H9 (cell line): ENCODE measurements around the gene IMP3. TPM values are rescaled to one million over a fixed set of nuclear protein-coding genes. Genes with fewer than 3 reads are reported as not detected.

ENCODE experiments used
- DNase-seq: peaks from one replicate; pipeline ENCODE4 v3.0.0-alpha.2; 2017
- H2AFZ ChIP-seq: one replicate; pipeline ENCODE4 v1.6.1; 2013; ENCODE audit warnings: mild to moderate bottlenecking, low read length, control low read depth, moderate library complexity
- H2AK5ac ChIP-seq: 2 replicates; pipeline ENCODE4 v1.6.1; 2013; ENCODE audit warnings: low read length, control low read depth, mixed read lengths; ENCODE audit not compliant: insufficient read length
- H2BK120ac ChIP-seq: one replicate; pipeline ENCODE4 v1.6.1; 2013; ENCODE audit warnings: low read depth, mild to moderate bottlenecking, low read length, control low read depth, inconsistent platforms; ENCODE audit not compliant: poor library complexity, severe bottlenecking
- H2BK12ac ChIP-seq: 2 replicates; pipeline ENCODE4 v1.6.1; 2013; ENCODE audit warnings: low read length, control low read depth, mixed read lengths, low read depth; ENCODE audit not compliant: insufficient read length
- H2BK15ac ChIP-seq: 2 replicates; pipeline ENCODE4 v1.6.1; 2013; ENCODE audit warnings: low read depth, low read length, control low read depth
- H2BK20ac ChIP-seq: one replicate; pipeline ENCODE4 v1.6.1; 2013; ENCODE audit warnings: low read depth, mild to moderate bottlenecking, low read length, control low read depth, inconsistent platforms; ENCODE audit not compliant: poor library complexity, severe bottlenecking
- H2BK5ac ChIP-seq: 2 replicates; pipeline ENCODE4 v1.6.1; 2013; ENCODE audit warnings: low read length, control low read depth, mixed read lengths; ENCODE audit not compliant: insufficient read length
- H3K14ac ChIP-seq: 2 replicates; pipeline ENCODE4 v1.6.1; 2013; ENCODE audit warnings: low read length, control low read depth; ENCODE audit not compliant: insufficient read depth
- H3K18ac ChIP-seq: 2 replicates; pipeline ENCODE4 v1.6.1; 2013; ENCODE audit warnings: low read depth, mild to moderate bottlenecking, mixed read lengths, low read length, control low read depth; ENCODE audit not compliant: insufficient read length
- H3K23ac ChIP-seq: 2 replicates; pipeline ENCODE4 v1.6.1; 2013; ENCODE audit warnings: low read length, control low read depth, mixed read lengths, low read depth; ENCODE audit not compliant: insufficient read length
- H3K23me2 ChIP-seq: 2 replicates; pipeline ENCODE4 v1.6.1; 2013; ENCODE audit warnings: low read depth, mild to moderate bottlenecking, mixed read lengths, low read length, control low read depth; ENCODE audit not compliant: insufficient read length, poor library complexity, severe bottlenecking
- H3K27ac ChIP-seq: 2 replicates; pipeline ENCODE4 v1.5.1; 2013; ENCODE audit warnings: low read length, control low read depth, mixed read lengths, low read depth; ENCODE audit not compliant: insufficient read length
- H3K27me3 ChIP-seq: 2 replicates; pipeline ENCODE4 v1.6.1; 2013; ENCODE audit warnings: low read length, control low read depth, inconsistent platforms; ENCODE audit not compliant: insufficient read depth
- H3K4ac ChIP-seq: 2 replicates; pipeline ENCODE4 v1.6.1; 2013; ENCODE audit warnings: low read depth, mild to moderate bottlenecking, control low read depth, inconsistent platforms, low read length, moderate library complexity
- H3K4me1 ChIP-seq: 2 replicates; pipeline ENCODE4 v1.6.1; 2013; ENCODE audit warnings: low read length, control low read depth, inconsistent platforms; ENCODE audit not compliant: insufficient read depth
- H3K4me2 ChIP-seq: 2 replicates; pipeline ENCODE4 v1.6.1; 2013; ENCODE audit warnings: low read length, control low read depth, mixed read lengths; ENCODE audit not compliant: insufficient read length, insufficient read depth
- H3K56ac ChIP-seq: 2 replicates; pipeline ENCODE4 v1.6.1; 2013; ENCODE audit warnings: low read depth, mild to moderate bottlenecking, mixed read lengths, low read length, control low read depth; ENCODE audit not compliant: insufficient read length
- H3K79me1 ChIP-seq: 2 replicates; pipeline ENCODE4 v1.6.1; 2013; ENCODE audit warnings: low read depth, mild to moderate bottlenecking, moderate library complexity, low read length, control low read depth, inconsistent platforms; ENCODE audit not compliant: insufficient read depth, poor library complexity, severe bottlenecking
- H3K79me2 ChIP-seq: 2 replicates; pipeline ENCODE4 v1.6.1; 2013; ENCODE audit warnings: low read length, control low read depth, inconsistent platforms; ENCODE audit not compliant: insufficient read depth
- H3K9ac ChIP-seq: 2 replicates; pipeline ENCODE4 v1.6.1; 2013; ENCODE audit warnings: low read length, control low read depth, mixed read lengths; ENCODE audit not compliant: insufficient read length; ENCODE audit errors: extremely low read depth
- H3K9me3 ChIP-seq: one replicate; pipeline ENCODE4 v1.6.1; 2013; ENCODE audit warnings: low read depth, low read length, inconsistent platforms; ENCODE audit not compliant: control insufficient read depth
- H3T11ph ChIP-seq: one replicate; pipeline ENCODE4 v1.6.1; 2013; ENCODE audit warnings: mild to moderate bottlenecking, low read length, control low read depth, inconsistent platforms
- H4K20me1 ChIP-seq: one replicate; pipeline ENCODE4 v1.6.1; 2013; ENCODE audit not compliant: control insufficient read depth, insufficient read length, insufficient read depth
- H4K5ac ChIP-seq: 2 replicates; pipeline ENCODE4 v1.6.1; 2013; ENCODE audit warnings: low read depth, mild to moderate bottlenecking, mixed read lengths, low read length, control low read depth; ENCODE audit not compliant: insufficient read length
- H4K8ac ChIP-seq: replicated peaks from 2 replicates; pipeline ENCODE4 v1.6.1; 2013; ENCODE audit warnings: low read length, control low read depth, mixed read lengths, low read depth; ENCODE audit not compliant: insufficient read length
- H4K91ac ChIP-seq: 2 replicates; pipeline ENCODE4 v1.6.1; 2013; ENCODE audit warnings: low read depth, mild to moderate bottlenecking, moderate library complexity, mixed read lengths, low read length, control low read depth; ENCODE audit not compliant: insufficient read length
- H3K27ac Mint-ChIP-seq, 3 experiments: 2 replicates in 2 of 3; 3 replicates in 1 of 3; pipeline ENCODE4 v1.8.0; 2020 to 2021; ENCODE audit warnings: mixed read lengths in 3 of 3, mild to moderate bottlenecking in 1 of 3, moderate library complexity in 1 of 3
- H3K27me3 Mint-ChIP-seq: 2 replicates; pipeline ENCODE4 v1.8.0; 2021; ENCODE audit warnings: low read depth, mild to moderate bottlenecking, moderate library complexity, mixed read lengths
- H3K36me3 Mint-ChIP-seq, 3 experiments: 2 replicates in 2 of 3; 3 replicates in 1 of 3; pipeline ENCODE4 v1.8.0; 2020 to 2021; ENCODE audit warnings: low read depth in 3 of 3, mixed read lengths in 3 of 3; ENCODE audit not compliant: insufficient read depth in 1 of 3
- H3K4me1 Mint-ChIP-seq, 2 experiments: 2 replicates each; pipeline ENCODE4 v1.8.0; 2020; ENCODE audit warnings: mixed read lengths in 2 of 2
- H3K4me3 Mint-ChIP-seq, 2 experiments: 2 replicates in 1 of 2; 3 replicates in 1 of 2; pipeline ENCODE4 v1.8.0; 2020 to 2021; ENCODE audit warnings: mild to moderate bottlenecking in 2 of 2, mixed read lengths in 2 of 2, moderate library complexity in 1 of 2
- H3K9me3 Mint-ChIP-seq, 2 experiments: 2 replicates in 1 of 2; 3 replicates in 1 of 2; pipeline ENCODE4 v1.8.0; 2020; ENCODE audit warnings: mild to moderate bottlenecking in 2 of 2, mixed read lengths in 2 of 2, moderate library complexity in 1 of 2
- CTCF ChIP-seq: fragments of 200-600 bp; sonication (generic); conservative IDR thresholded peaks from 3 replicates; pipeline ENCODE4 v1.8.0; 2021; ENCODE audit warnings: antibody characterized with exemption, mild to moderate bottlenecking
- WGBS: extraction: QIAGEN DNeasy Blood & Tissue Kit; methylation state at CpG from one replicate; pipeline ENCODE4 v1.1.7; 2013; ENCODE audit warnings: missing lambda C conversion rate, low lambda C conversion rate, mixed read lengths; ENCODE audit not compliant: insufficient read length; ENCODE audit errors: extremely low coverage; 5-methylcytosine and 5-hydroxymethylcytosine counted together
- total RNA-seq: library from RNA; stranded (reverse); gene quantifications from 2 replicates; pipeline ENCODE4 v1.2.1, GENCODE V29; 2021

IMP3 gene
- total RNA-seq, 1 experiment from 2014 or later, result 97.9 TPM

GRCh38 chr15:75640483-75641178 is 607 bp upstream of the IMP3 start:
- DNase-seq, result no peak
- H3K56ac ChIP-seq, result no peak overlapping the region
- H3K27me3 ChIP-seq, result no peaks in the 10 kb centered on the region
- peak overlapping the region; percentile 75 for H3K27ac ChIP-seq
- peak overlapping the region; percentile 55 for H3K18ac ChIP-seq
- no peaks in the 10 kb centered on the region for H4K20me1 ChIP-seq
- no peak overlapping the region for H4K5ac ChIP-seq
- H3K9me3 ChIP-seq, result no peaks in the 10 kb centered on the region
- Mint-ChIP-seq H3K4me1 (peaks cover 21 to 32% of the 10 kb centered on the region in 2 experiments), H3K36me3 (peaks cover 0 to 10% (median 3%) of the 10 kb centered on the region in 3 experiments; a peak in 3 of 7 replicates), H3K4me3 (peak overlapping the region; percentile 92 to 93), H3K27ac (peak overlapping the region; percentile 83 to 92 (median 90)), H3K27me3 (peaks cover 9% of the 10 kb centered on the region), H3K9me3 (no peaks in the 10 kb centered on the region)
- H3K4me1 ChIP-seq, result no peaks in the 10 kb centered on the region
- no peak overlapping the region for H2BK120ac ChIP-seq
- WGBS, result no CpG with 5 or more reads among the region's 17 CpGs
- no peak overlapping the region for H3K23ac ChIP-seq
- H3K79me1 ChIP-seq, result peaks cover 9% of the 10 kb centered on the region
- peak overlapping the region; percentile 73 for H3K9ac ChIP-seq
- H3K14ac ChIP-seq, result peak overlapping the region; percentile 70; the same call in 1 of the 2 replicates
- H3K4ac ChIP-seq, result no peak overlapping the region
- H3K23me2 ChIP-seq, result peaks cover 15% of the 10 kb centered on the region
- H3K79me2 ChIP-seq, result peaks cover 20% of the 10 kb centered on the region; the same call in 1 of the 2 replicates
- H4K91ac ChIP-seq, result no peak overlapping the region
- no peak overlapping the region for H2BK5ac ChIP-seq
- H2BK12ac ChIP-seq, result no peak overlapping the region
- no peak overlapping the region for H2BK15ac ChIP-seq
- H2BK20ac ChIP-seq, result no peak overlapping the region
- H2AK5ac ChIP-seq, result no peak overlapping the region
- peak; percentile 24; the same call in 1 of the 3 replicates for TF ChIP-seq CTCF
- H3K4me2 ChIP-seq, result peak overlapping the region; percentile 71
- H4K8ac ChIP-seq, result no peak overlapping the region
- H2AFZ ChIP-seq, result no peak overlapping the region
- H3T11ph ChIP-seq, result no peak overlapping the region
